Glomerular visceral epithelial cell (primary cell): Measurements from ENCODE around the gene REELD1.

Experiments
- DNase-seq: peaks from one replicate; pipeline ENCODE4 v3.0.0-alpha.2; 2016; ENCODE audit errors: extremely low spot score

REELD1 gene

GRCh38 chr4:146265950-146266490, 51.7 kb downstream of the REELD1 start:
- no peak for DNase-seq

GRCh38 chr4:146267826-146268225, 53.5 kb downstream of the REELD1 start:
- no peak for DNase-seq

GRCh38 chr4:146269228-146269653, 54.9 kb downstream of the REELD1 start:
- DNase-seq, result no peak

DNA sequence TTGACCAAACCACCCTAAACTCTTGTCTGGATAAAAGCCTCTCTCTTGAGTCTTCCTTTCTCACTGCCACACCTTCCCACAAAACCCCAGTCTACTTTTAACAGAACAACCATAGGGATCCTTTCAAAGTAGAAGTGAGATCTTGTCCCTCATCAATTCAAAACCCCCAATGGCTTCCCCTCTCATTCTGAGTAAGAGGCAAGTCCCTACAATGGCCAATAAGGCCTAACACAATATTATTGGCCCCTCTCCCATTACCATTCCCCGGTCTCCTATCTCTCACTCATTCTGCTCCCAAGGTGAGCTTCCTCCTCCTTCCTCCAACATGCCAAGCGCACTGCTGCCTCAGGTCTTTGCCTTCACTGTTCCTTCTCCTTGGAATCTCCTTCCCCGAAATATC, 57.1 kb downstream of the REELD1 start:
- no peak for DNase-seq

- DNase-seq, result no peak
Measured at GRCh38 chr4:146273204-146273901, 59.0 kb downstream of the REELD1 start.

DNA sequence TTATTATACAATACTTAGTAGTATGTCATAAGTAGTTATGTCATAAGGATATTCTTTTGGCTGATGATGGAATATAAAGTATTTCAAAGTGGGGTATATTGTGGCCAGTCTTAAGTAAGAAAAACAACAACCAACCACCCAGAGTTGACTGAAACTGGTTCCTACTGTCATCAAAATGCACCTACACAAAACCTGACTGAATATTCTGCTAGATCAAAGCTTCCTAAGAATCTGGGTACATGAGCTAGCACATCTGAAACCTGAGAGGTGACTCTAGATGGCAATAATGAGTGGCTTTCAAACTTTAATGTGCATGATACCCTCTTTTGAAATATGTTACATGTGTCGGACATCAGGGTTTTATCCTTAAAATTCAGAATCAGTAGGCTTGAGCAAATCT, 60.4 kb downstream of the REELD1 start:
- DNase-seq, result no peak

GRCh38 chr4:146275370-146275769, 61.0 kb downstream of the REELD1 start:
- DNase-seq, result no peak

DNA sequence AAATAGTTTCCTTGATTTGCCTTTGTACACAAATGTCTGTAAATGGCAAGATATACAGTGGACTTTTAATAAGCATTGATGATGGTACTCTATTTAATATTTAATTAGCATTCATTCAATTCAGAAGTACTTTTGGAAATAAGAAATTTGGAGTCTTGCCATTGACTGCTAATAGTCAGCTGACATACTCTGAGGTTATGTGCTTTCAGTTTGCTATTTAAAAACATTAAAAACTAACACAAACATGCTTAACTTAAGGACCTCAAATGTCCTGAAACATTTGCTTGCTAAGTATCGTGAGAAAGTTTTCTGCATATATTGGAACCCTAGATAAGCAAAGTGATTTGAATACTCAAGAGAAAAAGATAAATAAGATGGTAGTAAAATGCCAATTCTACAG, 64.6 kb downstream of the REELD1 start:
- DNase-seq, result no peak
